Upper lobe of left lung (tissue), 6 donors: ENCODE data around the gene PRDM16. TPM values are rescaled to one million over a fixed set of nuclear protein-coding genes. Genes with fewer than 3 reads are reported as not detected.

Source experiments
- ATAC-seq, 2 donors: fragments of 200-7000 bp; cut with Tn5 transposase; one replicate each; pipeline ENCODE4 v1.9.1; 2022; ENCODE audit warnings: mild to moderate bottlenecking in 2 of 2, moderate library complexity in 2 of 2; ENCODE audit not compliant: low FRiP score in 2 of 2
- DNase-seq, 2 donors: peaks; one replicate each; pipeline ENCODE4 v3.0.0-alpha.2; 2019 to 2020
- H3K27ac ChIP-seq, 4 donors: fragments of 200-600 bp; sonication (generic); one replicate each; pipeline ENCODE4 v1.5.1; 2016 to 2019
- H3K27me3 ChIP-seq, 4 donors: fragments of 200-600 bp; sonication (generic); one replicate each; pipeline ENCODE4 v1.5.1; 2017 to 2019
- H3K36me3 ChIP-seq, 4 donors: fragments of 200-600 bp; sonication (generic); one replicate each; pipeline ENCODE4 v1.5.1; 2016 to 2019
- H3K4me1 ChIP-seq, 4 donors: fragments of 200-600 bp; sonication (generic); one replicate each; pipeline ENCODE4 v1.5.1; 2018 to 2019
- H3K4me3 ChIP-seq, 4 donors: fragments of 200-600 bp; sonication (generic); one replicate each; pipeline ENCODE4 v1.5.1; 2017 to 2019; ENCODE audit warnings: mild to moderate bottlenecking in 2 of 4, moderate library complexity in 1 of 4
- H3K9me3 ChIP-seq, 4 donors: fragments of 200-600 bp; sonication (generic); one replicate each; pipeline ENCODE4 v1.5.1; 2018 to 2019
- EP300 ChIP-seq, 4 donors: sonication (generic); formaldehyde crosslinking; IDR thresholded peaks; one replicate each; pipeline ENCODE4 v1.5.1; 2017; ENCODE audit warnings: antibody characterized with exemption in 4 of 4, control low read depth in 2 of 4
- POLR2A ChIP-seq, 4 donors: fragments of 450-650 bp; IDR thresholded peaks; one replicate each; pipeline ENCODE4 v1.5.1; 2016 to 2017; ENCODE audit warnings: antibody characterized with exemption in 4 of 4, mild to moderate bottlenecking in 2 of 4
- POLR2AphosphoS5 ChIP-seq, 2 donors: sonication (generic); formaldehyde crosslinking; IDR thresholded peaks; one replicate each; pipeline ENCODE4 v1.5.1; 2017; ENCODE audit warnings: antibody characterized with exemption in 2 of 2
- WGBS, 2 donors: methylation state at CpG; one replicate each; pipeline ENCODE4 v1.1.5; 2017 to 2018; 5-methylcytosine and 5-hydroxymethylcytosine counted together
- total RNA-seq, 6 donors: library from RNA; depleted of rRNA in 4 of 6; stranded (reverse); fragments of >200 nt in 4 of 6; gene quantifications; one replicate each; pipeline versions ENCODE4 v1.1.0 to v1.2.1, GENCODE V29; 2016 to 2021
- TF ChIP-seq, protein P1 (sequence below), 6 experiments: fragments of 450-650 bp in 4 of 6; fragments of 200-600 bp in 2 of 6; sonication (generic) in 2 of 6; IDR thresholded peaks; one replicate each; pipeline ENCODE4 v1.5.1; 2016 to 2019; ENCODE audit warnings: antibody characterized with exemption in 6 of 6
- donor health status: DM: no; HTN: no; CAD: no; lungs with moderate emphysema.
- donor health status: DM: no; HTN: yes; CAD: no; lungs with severe emphysema.

The PRDM16 gene
- total RNA-seq, 6 donors from 2014 or later, result 12.3 to 54.5 (median 21.2) TPM

DNA sequence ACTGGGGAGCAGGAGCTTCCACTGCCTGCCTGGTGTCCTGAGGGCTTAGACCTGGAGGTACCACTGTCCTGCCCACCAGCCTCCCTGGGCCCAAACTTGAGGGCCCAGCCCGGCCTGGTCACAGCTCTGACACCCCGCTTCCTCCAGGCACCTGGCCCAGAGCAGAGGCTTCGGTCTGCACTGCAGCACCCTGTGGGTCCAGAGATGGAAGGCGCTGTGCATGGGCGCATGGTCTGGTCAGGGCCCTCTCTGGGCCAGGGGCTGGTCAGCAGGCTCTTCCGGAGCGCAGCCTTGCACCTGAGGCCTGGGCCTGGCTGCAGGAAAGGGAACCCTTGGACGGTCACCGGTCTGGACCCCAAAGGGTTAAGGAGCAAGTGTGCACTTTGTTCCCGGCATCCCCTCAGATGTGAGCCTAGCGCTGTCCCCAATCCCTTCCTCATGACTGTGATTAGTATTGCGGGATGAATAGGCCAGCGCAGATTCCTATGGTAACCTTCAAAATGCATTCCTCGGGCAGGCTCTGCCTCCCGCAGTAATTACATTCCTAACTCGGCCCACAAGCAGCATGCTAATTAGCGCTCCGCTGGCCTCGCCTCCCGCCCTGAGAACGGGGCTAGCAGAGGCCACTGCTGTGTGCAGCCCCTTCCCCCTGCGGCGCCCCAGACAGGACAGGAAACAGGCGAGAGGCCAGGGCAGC is 36.3 kb downstream of the PRDM16 start:
- Histone ChIP-seq H3K27me3 (no peaks in the 10 kb centered on the region), H3K27ac (no peak overlapping the region), H3K9me3 (peaks cover 0 to 5% (median 0%) of the 10 kb centered on the region in 4 donors), H3K4me1 (peaks cover 0 to 8% (median 4%) of the 10 kb centered on the region in 4 donors), H3K36me3 (no peaks in the 10 kb centered on the region), H3K4me3 (no peak overlapping the region)
- DNase-seq, result peak in 1 of 2 donors; percentile 59
- TF ChIP-seq EP300 (IDR thresholded peaks at IDR 0.05) (no peak), POLR2AphosphoS5 (IDR thresholded peaks at IDR 0.05) (no peak), POLR2A (IDR thresholded peaks at IDR 0.05) (no peak)
- TF ChIP-seq, protein P1, sequence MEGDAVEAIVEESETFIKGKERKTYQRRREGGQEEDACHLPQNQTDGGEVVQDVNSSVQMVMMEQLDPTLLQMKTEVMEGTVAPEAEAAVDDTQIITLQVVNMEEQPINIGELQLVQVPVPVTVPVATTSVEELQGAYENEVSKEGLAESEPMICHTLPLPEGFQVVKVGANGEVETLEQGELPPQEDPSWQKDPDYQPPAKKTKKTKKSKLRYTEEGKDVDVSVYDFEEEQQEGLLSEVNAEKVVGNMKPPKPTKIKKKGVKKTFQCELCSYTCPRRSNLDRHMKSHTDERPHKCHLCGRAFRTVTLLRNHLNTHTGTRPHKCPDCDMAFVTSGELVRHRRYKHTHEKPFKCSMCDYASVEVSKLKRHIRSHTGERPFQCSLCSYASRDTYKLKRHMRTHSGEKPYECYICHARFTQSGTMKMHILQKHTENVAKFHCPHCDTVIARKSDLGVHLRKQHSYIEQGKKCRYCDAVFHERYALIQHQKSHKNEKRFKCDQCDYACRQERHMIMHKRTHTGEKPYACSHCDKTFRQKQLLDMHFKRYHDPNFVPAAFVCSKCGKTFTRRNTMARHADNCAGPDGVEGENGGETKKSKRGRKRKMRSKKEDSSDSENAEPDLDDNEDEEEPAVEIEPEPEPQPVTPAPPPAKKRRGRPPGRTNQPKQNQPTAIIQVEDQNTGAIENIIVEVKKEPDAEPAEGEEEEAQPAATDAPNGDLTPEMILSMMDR (IDR thresholded peaks at IDR 0.05), result no peak
- WGBS, 2 donors, result 59 to 62% methylated on average over 9 to 24 of the region's 24 CpGs
- peak in 1 of 2 donors; percentile 31 for ATAC-seq

GRCh38 chr1:3106216-3106615 is 37.2 kb downstream of the PRDM16 start:
- Histone ChIP-seq H3K27me3 (no peaks in the 10 kb centered on the region), H3K4me3 (no peak overlapping the region), H3K4me1 (peaks cover 0 to 8% (median 4%) of the 10 kb centered on the region in 4 donors), H3K9me3 (peaks cover 0 to 5% (median 0%) of the 10 kb centered on the region in 4 donors), H3K36me3 (no peaks in the 10 kb centered on the region), H3K27ac (no peak overlapping the region)
- DNase-seq (peak in 1 of 2 donors; percentile 74), ATAC-seq (peak in 1 of 2 donors; percentile 11)
- no peak for TF ChIP-seq POLR2AphosphoS5 (IDR thresholded peaks at IDR 0.05)
- TF ChIP-seq, protein P1 (IDR thresholded peaks at IDR 0.05), result no peak
- TF ChIP-seq EP300 (IDR thresholded peaks at IDR 0.05), result no peak
- TF ChIP-seq POLR2A (IDR thresholded peaks at IDR 0.05), result no peak
- 84 to 96% methylated on average over 5 to 8 of the region's 8 CpGs for WGBS, 2 donors

DNA sequence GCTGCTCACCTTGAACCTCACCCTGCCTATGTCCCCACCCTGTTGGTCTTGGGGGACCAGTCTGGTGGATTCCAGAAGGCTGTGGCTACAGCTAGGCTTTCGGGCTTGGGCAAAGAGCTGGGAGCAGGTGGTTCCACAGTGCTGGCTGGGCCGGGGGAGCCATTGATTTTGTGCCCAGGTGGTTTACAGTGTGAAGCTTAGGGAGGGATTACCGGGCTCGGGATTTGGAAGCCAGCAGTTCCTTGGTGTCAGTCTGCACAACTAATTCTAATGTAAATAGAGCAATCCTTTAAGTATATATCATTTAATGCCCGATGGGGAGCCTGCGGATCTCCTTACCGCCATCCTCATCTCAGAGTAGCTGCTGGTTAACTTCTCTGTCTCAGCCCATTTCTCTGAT is 38.2 kb downstream of the PRDM16 start:
- no peak overlapping the region for H3K4me3 ChIP-seq
- no peak for DNase-seq

DNA sequence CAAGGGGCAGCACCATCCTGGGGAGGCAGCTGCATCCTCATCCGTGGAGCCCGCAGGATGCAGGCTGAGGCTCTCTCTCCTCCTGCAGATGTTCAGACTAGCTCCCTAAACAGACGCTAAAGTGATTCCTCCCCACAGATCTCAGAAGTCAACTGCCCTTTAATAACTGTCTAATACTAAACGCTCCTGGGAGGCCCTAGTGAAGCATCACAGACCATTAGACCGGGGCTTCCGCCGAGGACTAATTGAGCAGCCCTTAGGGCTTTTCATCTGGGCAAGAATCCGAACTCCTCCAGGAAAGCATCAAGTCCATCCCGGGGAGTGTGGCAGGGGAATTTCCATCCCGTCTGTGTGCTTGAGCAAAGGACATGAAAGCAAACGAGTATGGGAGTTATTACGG is 40.4 kb downstream of the PRDM16 start:
- peaks cover 0 to 5% (median 0%) of the 10 kb centered on the region in 4 donors for H3K9me3 ChIP-seq
- WGBS, 2 donors, result 56 to 70% methylated on average over 8 to 12 of the region's 12 CpGs
- ATAC-seq, result no peak
- H3K36me3 ChIP-seq, result no peaks in the 10 kb centered on the region
- no peak for DNase-seq
- H3K27me3 ChIP-seq, result no peaks in the 10 kb centered on the region
- no peak overlapping the region for H3K27ac ChIP-seq
- H3K4me1 ChIP-seq, result peaks cover 0 to 21% (median 4%) of the 10 kb centered on the region in 4 donors
- TF ChIP-seq EP300 (IDR thresholded peaks at IDR 0.05) (no peak), POLR2A (IDR thresholded peaks at IDR 0.05) (no peak), POLR2AphosphoS5 (IDR thresholded peaks at IDR 0.05) (no peak)
- TF ChIP-seq, protein P1 (IDR thresholded peaks at IDR 0.05), result no peak
- no peak overlapping the region for H3K4me3 ChIP-seq

More for the DNA sequence above, 38.2 kb downstream of the PRDM16 start:
- TF ChIP-seq EP300 (IDR thresholded peaks at IDR 0.05) (no peak), POLR2A (IDR thresholded peaks at IDR 0.05) (no peak), POLR2AphosphoS5 (IDR thresholded peaks at IDR 0.05) (no peak)
- TF ChIP-seq, protein P1 (IDR thresholded peaks at IDR 0.05), result no peak
- Histone ChIP-seq H3K27me3 (no peaks in the 10 kb centered on the region), H3K9me3 (peaks cover 0 to 5% (median 0%) of the 10 kb centered on the region in 4 donors), H3K27ac (no peak overlapping the region), H3K4me1 (peaks cover 0 to 8% (median 4%) of the 10 kb centered on the region in 4 donors), H3K36me3 (no peaks in the 10 kb centered on the region)
- no peak for ATAC-seq
- 79 to 85% methylated on average over 6 to 7 of the region's 7 CpGs for WGBS, 2 donors
